ENCODE results near the gene ATP10A. TPM values are rescaled to one million over a fixed set of nuclear protein-coding genes. Genes with fewer than 3 reads are reported as not detected.

Gene ATP10A
- total and polyA plus RNA-seq, 8 donors, result 0.04 to 1.2 (median 0.41) TPM

- Histone ChIP-seq H3K27ac (no peak overlapping the region), H3K36me3 (no peaks in the 10 kb centered on the region), H3K9me3 (no peaks in the 10 kb centered on the region), H3K4me3 (no peak overlapping the region), H3K27me3 (no peaks in the 10 kb centered on the region), H3K4me1 (no peaks in the 10 kb centered on the region)
- intact Hi-C loops (cut with DNase I), result no loop called here
- no peak for FAIRE-seq
- DNase-seq, result no peak
- no peak for TF ChIP-seq CTCF (IDR thresholded peaks at IDR 0.05)
- no peak for ATAC-seq
- WGBS, 2 donors, result 67 to 78% methylated on average over 11 of the region's 11 CpGs
These were observed 183.6 kb downstream of the ATP10A start for GRCh38 chr15:25679492-25679891.

DNA sequence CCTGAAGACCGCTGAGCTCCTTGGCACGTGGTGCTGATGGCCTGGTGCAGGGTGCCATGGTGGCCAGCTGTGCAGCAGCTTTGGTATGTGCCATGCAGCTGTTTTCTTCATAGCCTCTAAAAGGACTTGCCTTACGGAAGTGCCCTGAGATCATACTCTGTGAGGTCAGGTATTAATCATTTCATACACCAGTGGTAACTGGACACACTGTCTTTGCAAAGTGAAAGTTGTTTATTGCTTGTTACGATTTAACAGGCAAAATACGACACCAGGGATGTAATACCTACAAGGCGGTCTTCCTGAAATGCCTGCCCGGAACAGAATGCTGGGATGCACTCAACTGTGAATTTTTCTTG, 184.6 kb downstream of the ATP10A start:
- no peak for TF ChIP-seq CTCF (IDR thresholded peaks at IDR 0.05)
- Histone ChIP-seq H3K27me3 (no peaks in the 10 kb centered on the region), H3K9me3 (no peaks in the 10 kb centered on the region), H3K4me1 (no peaks in the 10 kb centered on the region), H3K27ac (no peak overlapping the region), H3K36me3 (no peaks in the 10 kb centered on the region), H3K4me3 (no peak overlapping the region)
- no peak for DNase-seq
- intact Hi-C loops (cut with DNase I), result no loop called here
- FAIRE-seq, result no peak
- ATAC-seq, result no peak
- 64 to 81% methylated on average over 7 of the region's 7 CpGs for WGBS, 2 donors

DNA sequence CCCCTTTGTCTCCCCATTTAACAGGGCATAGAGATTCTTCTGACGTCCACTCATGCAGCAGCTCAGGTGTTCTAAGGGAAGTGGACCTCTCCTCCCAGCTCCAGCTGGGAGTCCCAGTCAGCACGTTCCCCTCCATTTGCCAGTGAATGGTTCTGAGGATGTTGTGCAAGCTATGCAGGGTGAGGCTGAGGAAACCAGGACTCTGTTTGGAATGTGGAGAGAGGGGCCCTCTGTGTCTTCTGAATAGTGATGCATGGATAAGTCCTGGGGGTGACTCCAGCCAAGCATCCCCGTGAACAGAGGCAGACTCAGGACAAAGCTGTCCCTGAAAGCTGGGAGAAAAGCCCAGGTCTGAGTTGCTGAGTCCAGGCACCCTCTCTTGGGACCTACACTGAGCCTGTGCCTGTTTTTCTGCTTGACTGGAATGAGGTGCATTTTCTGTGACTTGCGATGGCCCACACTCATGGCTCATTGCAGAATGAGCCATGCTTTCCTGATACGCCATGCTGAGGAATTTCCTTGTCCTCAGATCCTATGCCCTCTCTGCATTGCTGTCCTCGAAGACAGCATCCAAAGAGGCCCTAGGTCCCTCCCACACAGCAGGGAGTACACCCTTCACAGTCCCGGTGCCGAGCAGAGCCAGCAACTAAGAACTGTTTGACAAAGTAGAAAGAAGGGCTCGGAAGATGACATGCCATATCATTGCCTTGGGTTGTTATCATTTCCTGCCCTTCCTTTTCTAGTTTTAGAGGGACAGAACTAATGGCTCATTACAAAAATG, 185.2 kb downstream of the ATP10A start:
- Histone ChIP-seq H3K4me3 (no peak overlapping the region), H3K27ac (no peak overlapping the region), H3K4me1 (no peaks in the 10 kb centered on the region), H3K9me3 (no peaks in the 10 kb centered on the region), H3K36me3 (no peaks in the 10 kb centered on the region), H3K27me3 (no peaks in the 10 kb centered on the region)
- no peak for TF ChIP-seq CTCF (IDR thresholded peaks at IDR 0.05)
- DNase-seq (no peak), FAIRE-seq (no peak), ATAC-seq (no peak)
- intact Hi-C loops (cut with DNase I), result no loop called here
- WGBS, 2 donors, result 48 to 59% methylated on average over 9 of the region's 9 CpGs

DNA sequence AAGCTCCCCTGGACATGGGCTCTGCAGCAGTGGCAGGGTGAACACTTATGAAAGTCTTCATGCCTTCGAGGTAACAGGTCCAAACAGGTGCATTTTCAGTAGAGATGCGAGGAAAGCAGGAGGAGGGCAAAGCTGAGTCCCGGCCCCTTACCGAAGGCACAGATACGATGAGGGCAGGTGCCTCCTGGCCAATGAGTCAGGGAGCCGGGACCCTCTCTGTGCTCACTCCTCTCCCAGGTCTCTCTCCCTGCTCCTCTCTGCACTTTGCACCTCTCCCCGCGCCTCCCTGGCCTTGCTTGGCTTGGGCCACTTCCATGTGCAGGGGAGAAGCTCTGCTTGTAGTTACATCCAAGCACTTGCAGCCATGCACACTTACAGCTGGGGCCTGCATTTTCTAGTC, 187.1 kb downstream of the ATP10A start:
- intact Hi-C loops (cut with DNase I), result no loop called here
- ATAC-seq (no peak), FAIRE-seq (no peak), DNase-seq (no peak)
- no peak for TF ChIP-seq CTCF (IDR thresholded peaks at IDR 0.05)
- Histone ChIP-seq H3K27ac (no peak overlapping the region), H3K27me3 (no peaks in the 10 kb centered on the region), H3K4me1 (no peaks in the 10 kb centered on the region), H3K4me3 (no peak overlapping the region), H3K9me3 (no peaks in the 10 kb centered on the region), H3K36me3 (no peaks in the 10 kb centered on the region)
- WGBS, 2 donors, result 75 to 86% methylated on average over 8 of the region's 8 CpGs

- no peaks in the 10 kb centered on the region for H3K27me3 ChIP-seq
- no peak overlapping the region for H3K27ac ChIP-seq
- DNase-seq, result no peak
- H3K4me3 ChIP-seq, result no peak overlapping the region
- 62 to 70% methylated on average over 8 of the region's 8 CpGs for WGBS, 2 donors
- ATAC-seq, result no peak
- H3K4me1 ChIP-seq, result no peaks in the 10 kb centered on the region
- H3K36me3 ChIP-seq, result no peaks in the 10 kb centered on the region
- intact Hi-C loops (cut with DNase I), result no loop called here
- TF ChIP-seq CTCF (IDR thresholded peaks at IDR 0.05), result no peak
- no peak for FAIRE-seq
- H3K9me3 ChIP-seq, result no peaks in the 10 kb centered on the region
These were observed 187.7 kb downstream of the ATP10A start for GRCh38 chr15:25675396-25675795.
